ENCODE data around the gene CSNK1A1L.
"Not testable (repeated sequence)": the region's sequence is repeated elsewhere in the genome, so short reads cannot be mapped to it uniquely, and the experiment has no call there.

The CSNK1A1L gene

DNA sequence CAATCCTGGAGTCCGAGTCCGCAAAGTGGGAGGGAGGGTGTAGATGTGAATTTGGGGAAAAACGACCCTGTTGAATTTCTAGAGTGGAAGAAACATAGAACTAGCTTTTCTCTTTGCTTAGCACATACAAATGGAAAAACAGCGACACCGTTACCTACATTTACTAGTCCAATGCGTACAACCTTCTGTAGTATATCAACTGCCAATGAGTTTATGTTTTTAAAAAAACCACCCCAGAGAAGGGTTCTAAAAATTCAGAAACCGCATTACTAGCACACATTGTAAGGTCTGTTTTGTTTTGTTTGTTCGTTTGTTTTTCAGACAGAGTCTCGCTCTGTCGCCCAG, 45.6 kb downstream of the CSNK1A1L start:
- H3K4me2 ChIP-seq = peak overlapping the region; percentile 24; the same call in 1 of the 2 replicates
- peak overlapping the region; percentile 82 for H2AFZ ChIP-seq (ENCODE audit: low read depth)
- H3K27me3 ChIP-seq (ENCODE audit: insufficient read depth, low read depth) = no peaks in the 10 kb centered on the region
- H4K20me1 ChIP-seq (ENCODE audit: insufficient read depth) = no peaks in the 10 kb centered on the region
- no peak overlapping the region for H3K9ac ChIP-seq
- H3K79me2 ChIP-seq (ENCODE audit: insufficient read depth, low read depth) = peaks cover 20% of the 10 kb centered on the region; the same call in 1 of the 2 replicates
- no peaks in the 10 kb centered on the region for H3K36me3 ChIP-seq (ENCODE audit: insufficient read depth)
- H3K4me1 ChIP-seq (ENCODE audit: low read depth, poor library complexity, severe bottlenecking) = peaks cover 5% of the 10 kb centered on the region
- H3K27ac ChIP-seq = no peak overlapping the region
- no peak overlapping the region for H3K4me3 ChIP-seq (IDR thresholded peaks at IDR 0.05; ENCODE audit: insufficient read depth, low read depth, low read length)
- TF ChIP-seq, protein P1, sequence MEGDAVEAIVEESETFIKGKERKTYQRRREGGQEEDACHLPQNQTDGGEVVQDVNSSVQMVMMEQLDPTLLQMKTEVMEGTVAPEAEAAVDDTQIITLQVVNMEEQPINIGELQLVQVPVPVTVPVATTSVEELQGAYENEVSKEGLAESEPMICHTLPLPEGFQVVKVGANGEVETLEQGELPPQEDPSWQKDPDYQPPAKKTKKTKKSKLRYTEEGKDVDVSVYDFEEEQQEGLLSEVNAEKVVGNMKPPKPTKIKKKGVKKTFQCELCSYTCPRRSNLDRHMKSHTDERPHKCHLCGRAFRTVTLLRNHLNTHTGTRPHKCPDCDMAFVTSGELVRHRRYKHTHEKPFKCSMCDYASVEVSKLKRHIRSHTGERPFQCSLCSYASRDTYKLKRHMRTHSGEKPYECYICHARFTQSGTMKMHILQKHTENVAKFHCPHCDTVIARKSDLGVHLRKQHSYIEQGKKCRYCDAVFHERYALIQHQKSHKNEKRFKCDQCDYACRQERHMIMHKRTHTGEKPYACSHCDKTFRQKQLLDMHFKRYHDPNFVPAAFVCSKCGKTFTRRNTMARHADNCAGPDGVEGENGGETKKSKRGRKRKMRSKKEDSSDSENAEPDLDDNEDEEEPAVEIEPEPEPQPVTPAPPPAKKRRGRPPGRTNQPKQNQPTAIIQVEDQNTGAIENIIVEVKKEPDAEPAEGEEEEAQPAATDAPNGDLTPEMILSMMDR (conservative IDR thresholded peaks at IDR 0.05; ENCODE audit: low read depth, low read length) = no peak

DNA sequence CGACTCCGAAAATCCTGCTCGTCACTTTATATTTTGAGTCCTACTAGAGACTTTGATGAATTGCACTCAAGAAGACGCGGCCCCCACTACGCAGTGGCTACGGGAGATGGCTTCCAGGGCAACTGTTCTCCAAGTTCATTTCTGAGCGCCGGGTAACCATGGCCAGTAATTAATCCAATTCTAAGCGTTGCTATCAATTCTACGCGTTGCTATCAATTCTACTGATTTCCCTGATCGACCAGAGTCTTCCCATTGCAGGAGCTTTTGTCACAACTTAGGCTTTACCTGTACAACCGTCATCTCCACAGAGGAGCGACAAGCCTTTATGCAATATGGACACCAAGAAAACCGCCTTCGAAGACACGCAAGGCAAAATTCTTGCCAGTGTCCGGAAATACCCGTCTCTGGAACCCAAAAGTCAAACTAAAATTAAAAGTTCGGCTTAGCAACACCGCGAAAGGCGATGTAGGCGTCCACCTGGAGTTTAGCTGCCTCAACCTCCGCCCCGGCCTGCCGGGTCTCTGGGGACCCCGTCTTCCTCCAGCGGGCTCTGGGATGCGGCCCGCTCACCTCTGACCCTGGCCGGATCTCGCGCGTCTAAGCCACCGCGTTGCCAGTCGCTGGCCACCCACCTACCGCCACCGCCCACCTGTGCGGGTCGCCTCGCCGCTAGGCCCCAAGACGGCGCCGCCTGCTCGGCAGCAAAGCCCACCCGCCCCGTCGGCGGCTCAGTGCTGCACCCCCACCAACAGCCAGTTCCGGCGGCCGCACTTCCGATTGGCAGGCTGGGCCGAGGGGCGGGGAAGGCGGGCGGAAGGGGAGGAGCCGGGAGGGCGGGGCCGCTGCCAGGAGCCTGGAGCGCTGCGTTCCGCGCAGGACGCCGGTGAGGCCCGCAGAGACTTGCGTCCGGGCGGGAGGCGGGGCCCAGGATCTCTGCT, 46.3 kb downstream of the CSNK1A1L start, which contains the start of gene SUPT20H:
TSS of gene SUPT20H (minus strand) at position 779 of the 938 bp plus-strand sequence. CDS start 8,198 bp downstream, outside the sequence.
- no peak within 1 kb of the TSS for H3K4me3 ChIP-seq (IDR thresholded peaks at IDR 0.05; ENCODE audit: insufficient read depth, low read depth, low read length)

DNA sequence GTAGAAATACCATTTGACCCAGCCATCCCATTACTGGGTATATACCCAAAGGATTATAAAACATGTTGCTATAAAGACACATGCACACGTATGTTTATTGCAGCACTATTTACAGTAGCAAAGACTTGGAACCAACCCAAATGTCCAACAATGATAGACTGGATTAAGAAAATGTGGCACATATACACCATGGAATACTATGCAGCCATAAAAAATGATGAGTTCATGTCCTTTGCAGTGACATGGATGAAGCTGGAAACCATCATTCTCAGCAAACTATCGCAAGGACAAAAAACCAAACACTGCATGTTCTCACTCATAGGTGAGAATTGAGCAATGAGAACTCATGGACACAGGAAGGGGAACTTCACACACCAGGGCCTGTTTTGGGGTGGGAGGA, 49.2 kb downstream of the CSNK1A1L start:
- H3K4me3 ChIP-seq (IDR thresholded peaks at IDR 0.05; ENCODE audit: insufficient read depth, low read depth, low read length); H3K9ac ChIP-seq; H2AFZ ChIP-seq (ENCODE audit: low read depth); H3K27me3 ChIP-seq (ENCODE audit: insufficient read depth, low read depth); H3K4me2 ChIP-seq; H3K27ac ChIP-seq; H4K20me1 ChIP-seq (ENCODE audit: insufficient read depth); H3K4me1 ChIP-seq (ENCODE audit: low read depth, poor library complexity, severe bottlenecking); H3K36me3 ChIP-seq (ENCODE audit: insufficient read depth): not testable (repeated sequence)
- peaks cover 26% of the 10 kb centered on the region; the same call in 1 of the 2 replicates for H3K79me2 ChIP-seq (ENCODE audit: insufficient read depth, low read depth)

More for the DNA sequence above, 46.3 kb downstream of the CSNK1A1L start, which contains the start of gene SUPT20H:
- Histone ChIP-seq H3K27ac (peak within 1 kb of the TSS; percentile 59), H2AFZ (ENCODE audit: low read depth) (peak within 1 kb of the TSS; percentile 82), H3K4me1 (ENCODE audit: low read depth, poor library complexity, severe bottlenecking) (peaks cover 5% of the 10 kb centered on the region), H3K27me3 (ENCODE audit: insufficient read depth, low read depth) (no peaks in the 10 kb centered on the region), H3K9ac (peak within 1 kb of the TSS; percentile 73; the same call in 1 of the 2 replicates), H3K4me2 (peak within 1 kb of the TSS; percentile 33), H4K20me1 (ENCODE audit: insufficient read depth) (no peaks in the 10 kb centered on the region), H3K36me3 (ENCODE audit: insufficient read depth) (no peaks in the 10 kb centered on the region), H3K79me2 (ENCODE audit: insufficient read depth, low read depth) (peaks cover 20% of the 10 kb centered on the region; the same call in 1 of the 2 replicates)
- TF ChIP-seq, protein P1 (conservative IDR thresholded peaks at IDR 0.05; ENCODE audit: low read depth, low read length) = no peak

Data from KMS-11 (cell line).